MM.1S (cell line): Measurements from ENCODE around the gene GALNT5.
A peak's percentile ranks its signal among the peaks of the same experiment; 100 is the strongest.

Experiments
- DNase-seq: peaks from one replicate; pipeline ENCODE4 v3.0.0-alpha.2; 2015
- H2AFZ ChIP-seq: fragments of 300-600 bp; sonication (generic); 2 replicates; pipeline ENCODE4 v1.6.0; 2016; ENCODE audit warnings: antibody characterized with exemption, low read length
- H3F3A ChIP-seq: fragments of 300-600 bp; sonication (generic); 2 replicates; pipeline ENCODE4 v1.6.1; 2016; ENCODE audit warnings: mild to moderate bottlenecking, antibody characterized with exemption, low read length, moderate library complexity, mixed read lengths; ENCODE audit not compliant: insufficient read depth
- H3K27ac ChIP-seq: fragments of 300-600 bp; sonication (generic); 2 replicates; pipeline ENCODE4 v1.5.1; 2016; ENCODE audit warnings: mild to moderate bottlenecking, low read length
- H3K27me3 ChIP-seq: fragments of 300-600 bp; sonication (generic); replicated peaks from 2 replicates; pipeline ENCODE4 v1.6.0; 2016; ENCODE audit warnings: low read length; ENCODE audit not compliant: insufficient read depth
- H3K36me3 ChIP-seq: fragments of 300-600 bp; sonication (generic); replicated peaks from 2 replicates; pipeline ENCODE4 v1.6.1; 2016; ENCODE audit warnings: mild to moderate bottlenecking, low read length, mixed read lengths; ENCODE audit not compliant: insufficient read depth
- H3K4me1 ChIP-seq: fragments of 300-600 bp; sonication (generic); 2 replicates; pipeline ENCODE4 v1.6.1; 2016; ENCODE audit warnings: low read length, mixed read lengths
- H3K4me2 ChIP-seq: fragments of 300-600 bp; sonication (generic); 2 replicates; pipeline ENCODE4 v1.6.0; 2016; ENCODE audit warnings: low read depth, low read length
- H3K4me3 ChIP-seq: fragments of 300-600 bp; sonication (generic); 2 replicates; pipeline ENCODE4 v1.5.1; 2016; ENCODE audit warnings: low read length, mixed read lengths
- H3K79me2 ChIP-seq: fragments of 300-600 bp; sonication (generic); 2 replicates; pipeline ENCODE4 v1.6.1; 2016; ENCODE audit warnings: mixed run types, low read length, mixed read lengths
- H3K9ac ChIP-seq: fragments of 300-600 bp; sonication (generic); 2 replicates; pipeline ENCODE4 v1.6.1; 2016; ENCODE audit warnings: low read length, mixed read lengths
- H3K9me2 ChIP-seq: fragments of 300-600 bp; sonication (generic); replicated peaks from 2 replicates; pipeline ENCODE4 v1.6.1; 2016; ENCODE audit warnings: mild to moderate bottlenecking, low read length, mixed read lengths; ENCODE audit not compliant: insufficient read depth
- H3K9me3 ChIP-seq: fragments of 300-600 bp; sonication (generic); replicated peaks from 2 replicates; pipeline ENCODE4 v1.6.1; 2016; ENCODE audit warnings: mild to moderate bottlenecking, low read length, mixed read lengths; ENCODE audit not compliant: insufficient read depth
- H4K20me1 ChIP-seq: fragments of 300-600 bp; sonication (generic); 2 replicates; pipeline ENCODE4 v1.6.1; 2016; ENCODE audit warnings: mild to moderate bottlenecking, low read length, moderate library complexity, mixed read lengths; ENCODE audit not compliant: insufficient read depth
- EZH2 ChIP-seq: fragments of 300-600 bp; sonication (generic); optimal IDR thresholded peaks from 2 replicates; pipeline ENCODE3; 2017; ENCODE audit warnings: low read depth, mild to moderate bottlenecking, antibody characterized with exemption, low read length, mixed read lengths
- EZH2phosphoT487 ChIP-seq: fragments of 300-600 bp; sonication (generic); IDR thresholded peaks from 2 replicates; pipeline ENCODE4 v1.6.1; 2018; ENCODE audit warnings: antibody characterized with exemption, low read length
- TF ChIP-seq, protein P1 (sequence below): fragments of 300-600 bp; sonication (generic); IDR thresholded peaks from 2 replicates; pipeline ENCODE4 v1.5.1; 2016; ENCODE audit warnings: antibody characterized with exemption, low read length, mixed read lengths

GALNT5 gene

DNA sequence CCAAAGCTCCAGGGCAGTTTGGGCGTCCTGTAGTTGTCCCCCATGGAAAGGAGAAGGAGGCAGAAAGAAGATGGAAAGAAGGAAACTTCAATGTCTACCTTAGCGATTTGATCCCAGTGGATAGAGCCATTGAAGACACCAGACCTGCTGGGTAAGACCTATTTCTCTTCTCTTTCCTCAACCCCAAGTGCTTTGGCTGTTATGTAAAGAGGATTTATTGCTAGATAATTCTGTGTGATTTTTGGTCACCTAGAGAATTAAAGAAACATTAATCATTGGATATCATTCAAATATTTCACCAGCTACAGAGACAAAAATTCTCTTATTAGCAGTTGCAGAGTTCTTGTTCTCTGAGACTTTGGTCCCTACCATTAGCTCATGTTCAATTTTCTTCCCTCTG, 1.9 kb downstream of the GALNT5 start:
- Histone ChIP-seq H3K9me3 (no peaks in the 10 kb centered on the region), H3K4me1 (peaks cover 35% of the 10 kb centered on the region), H3K36me3 (no peaks in the 10 kb centered on the region), H3K9me2 (no peaks in the 10 kb centered on the region), H3K4me2 (no peak overlapping the region), H3K79me2 (no peaks in the 10 kb centered on the region), H3K27ac (no peak overlapping the region), H3K4me3 (no peak overlapping the region), H4K20me1 (no peaks in the 10 kb centered on the region), H3K27me3 (no peaks in the 10 kb centered on the region), H3K9ac (no peak overlapping the region), H3F3A (peaks cover 13% of the 10 kb centered on the region), H2AFZ (no peak overlapping the region)
- DNase-seq: no peak
- no peak for TF ChIP-seq EZH2phosphoT487
- TF ChIP-seq, protein P1, sequence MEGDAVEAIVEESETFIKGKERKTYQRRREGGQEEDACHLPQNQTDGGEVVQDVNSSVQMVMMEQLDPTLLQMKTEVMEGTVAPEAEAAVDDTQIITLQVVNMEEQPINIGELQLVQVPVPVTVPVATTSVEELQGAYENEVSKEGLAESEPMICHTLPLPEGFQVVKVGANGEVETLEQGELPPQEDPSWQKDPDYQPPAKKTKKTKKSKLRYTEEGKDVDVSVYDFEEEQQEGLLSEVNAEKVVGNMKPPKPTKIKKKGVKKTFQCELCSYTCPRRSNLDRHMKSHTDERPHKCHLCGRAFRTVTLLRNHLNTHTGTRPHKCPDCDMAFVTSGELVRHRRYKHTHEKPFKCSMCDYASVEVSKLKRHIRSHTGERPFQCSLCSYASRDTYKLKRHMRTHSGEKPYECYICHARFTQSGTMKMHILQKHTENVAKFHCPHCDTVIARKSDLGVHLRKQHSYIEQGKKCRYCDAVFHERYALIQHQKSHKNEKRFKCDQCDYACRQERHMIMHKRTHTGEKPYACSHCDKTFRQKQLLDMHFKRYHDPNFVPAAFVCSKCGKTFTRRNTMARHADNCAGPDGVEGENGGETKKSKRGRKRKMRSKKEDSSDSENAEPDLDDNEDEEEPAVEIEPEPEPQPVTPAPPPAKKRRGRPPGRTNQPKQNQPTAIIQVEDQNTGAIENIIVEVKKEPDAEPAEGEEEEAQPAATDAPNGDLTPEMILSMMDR: no peak
- no peak for TF ChIP-seq EZH2

- no peak for DNase-seq
- Histone ChIP-seq H3K9me3 (no peaks in the 10 kb centered on the region), H3K4me1 (peaks cover 35% of the 10 kb centered on the region), H3K79me2 (no peaks in the 10 kb centered on the region), H3K9me2 (no peaks in the 10 kb centered on the region), H3K27me3 (no peaks in the 10 kb centered on the region), H3K27ac (no peak overlapping the region), H3K9ac (no peak overlapping the region), H3K36me3 (no peaks in the 10 kb centered on the region), H3F3A (peaks cover 13% of the 10 kb centered on the region), H3K4me2 (no peak overlapping the region), H2AFZ (no peak overlapping the region), H3K4me3 (no peak overlapping the region), H4K20me1 (no peaks in the 10 kb centered on the region)
- TF ChIP-seq, protein P1: no peak
- TF ChIP-seq EZH2 (no peak), EZH2phosphoT487 (no peak)
These were observed 2.5 kb downstream of the GALNT5 start for GRCh38 chr2:157259960-157260359.

DNA sequence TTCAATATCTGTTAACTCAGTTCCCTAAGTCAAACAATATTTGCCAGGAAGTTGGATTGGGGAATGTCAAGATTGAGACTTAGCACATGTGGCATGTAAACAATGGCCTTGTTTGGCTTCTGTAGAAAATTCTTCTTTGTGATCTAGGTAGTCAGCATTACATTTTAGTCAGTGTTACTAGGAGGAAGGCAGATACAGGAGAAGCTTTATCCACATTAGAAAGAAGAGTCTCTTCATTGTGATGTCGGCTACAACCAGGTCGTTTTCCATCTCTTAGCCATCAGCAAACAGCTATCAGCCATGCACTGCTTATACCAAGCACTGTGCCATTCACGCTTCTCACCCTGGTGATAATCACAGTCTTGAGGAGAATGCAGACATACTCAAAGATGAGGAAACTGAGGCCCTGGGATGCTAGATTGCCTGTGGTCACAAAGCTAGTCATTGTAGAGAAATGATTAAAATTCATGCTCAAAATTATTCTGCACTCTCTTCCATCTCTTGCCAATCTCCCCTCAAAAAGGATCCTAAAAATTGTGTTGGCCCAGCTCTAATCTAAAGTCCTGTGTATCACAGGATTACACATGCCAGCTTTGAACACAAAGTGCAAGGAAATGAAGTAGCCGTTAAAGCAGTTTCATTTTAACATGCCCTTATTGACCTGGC, 3.2 kb downstream of the GALNT5 start:
- H2AFZ ChIP-seq: peak overlapping the region; percentile 86
- no peaks in the 10 kb centered on the region for H3K9me3 ChIP-seq
- peak overlapping the region; percentile 65 for H3K4me2 ChIP-seq
- no peaks in the 10 kb centered on the region for H4K20me1 ChIP-seq
- H3K27me3 ChIP-seq: no peaks in the 10 kb centered on the region
- peaks cover 13% of the 10 kb centered on the region for H3F3A ChIP-seq
- peaks cover 31% of the 10 kb centered on the region for H3K4me1 ChIP-seq
- 0 out of 2 replicates have a peak overlapping the region, but pooled peaks have one; percentile 6 for H3K4me3 ChIP-seq
- H3K36me3 ChIP-seq: no peaks in the 10 kb centered on the region
- peak overlapping the region; percentile 43; the same call in 1 of the 2 replicates for H3K9ac ChIP-seq
- H3K9me2 ChIP-seq: no peaks in the 10 kb centered on the region
- H3K27ac ChIP-seq: peak overlapping the region; percentile 52; the same call in 1 of the 2 replicates
- DNase-seq: no peak
- H3K79me2 ChIP-seq: no peaks in the 10 kb centered on the region
- TF ChIP-seq, protein P1: no peak
- no peak for TF ChIP-seq EZH2phosphoT487
- no peak for TF ChIP-seq EZH2
